ENCODE results near the gene LYG2. TPM values are rescaled to one million over a fixed set of nuclear protein-coding genes. Genes with fewer than 3 reads are reported as not detected.

The LYG2 gene
- polyA plus RNA-seq, 1 donor (not counting 4 experiments of a cell fraction or from before 2014, with no cell fraction given) = 0.14 TPM

- no peak overlapping the region for H3K9ac ChIP-seq (ENCODE audit: control insufficient read depth, extremely low read depth, insufficient read depth, low read length)
- H3K4me1 ChIP-seq (ENCODE audit: control insufficient read depth, extremely low read depth, insufficient read depth, low read length) = no peaks in the 10 kb centered on the region
- no peaks in the 10 kb centered on the region for H3K27me3 ChIP-seq (ENCODE audit: control insufficient read depth, extremely low read depth, insufficient read depth, low read length)
- FAIRE-seq (no peak), DNase-seq (ENCODE audit: low read depth, low spot score) (no peak)
- no peaks in the 10 kb centered on the region for H3K79me2 ChIP-seq (ENCODE audit: control insufficient read depth, insufficient read depth, low read length)
- TF ChIP-seq EZH2 (IDR thresholded peaks at IDR 0.05; ENCODE audit: low read length) (no peak), CTCF (optimal IDR thresholded peaks at IDR 0.05 in 1 of 3, IDR thresholded peaks at IDR 0.05 in 1 of 3, conservative IDR thresholded peaks at IDR 0.05 in 1 of 3; ENCODE audit: extremely low read depth in 1 of 3, insufficient read depth in 2 of 3, low read length in 3 of 3) (no peak)
- H3K4me3 ChIP-seq (ENCODE audit: control insufficient read depth in 2 of 3, extremely low read depth in 1 of 3, insufficient read depth in 2 of 3, low read depth in 1 of 3, low read length in 3 of 3) = no peak overlapping the region
- no peak overlapping the region for H2AFZ ChIP-seq (ENCODE audit: control insufficient read depth, low read length)
- H3K36me3 ChIP-seq (ENCODE audit: control insufficient read depth in 2 of 2, extremely low read depth in 1 of 2, insufficient read depth in 2 of 2, low read length in 2 of 2) = no peaks in the 10 kb centered on the region
- no peaks in the 10 kb centered on the region for H3K9me1 ChIP-seq (ENCODE audit: control insufficient read depth, extremely low read depth, insufficient read depth, low read length)
- H4K20me1 ChIP-seq (ENCODE audit: control insufficient read depth, extremely low read depth, insufficient read depth, low read length) = no peaks in the 10 kb centered on the region
- no peaks in the 10 kb centered on the region for H3K9me3 ChIP-seq (ENCODE audit: control insufficient read depth, low read depth, low read length)
- no peak overlapping the region for H3K27ac ChIP-seq (ENCODE audit: control insufficient read depth, insufficient read depth, low read length)
- dilution Hi-C loops (cut with MboI; ENCODE audit: extremely low pct_ligation_motif_present, low sequenced_read_pairs) = no loop called here
- no peak overlapping the region for H3K4me2 ChIP-seq (ENCODE audit: control insufficient read depth, extremely low read depth, insufficient read depth, low read depth, low read length)
Measured at GRCh38 chr2:99249951-99250350, 5.5 kb downstream of the LYG2 start.

- Histone ChIP-seq H3K9me1 (ENCODE audit: control insufficient read depth, extremely low read depth, insufficient read depth, low read length) (no peaks in the 10 kb centered on the region), H3K4me2 (ENCODE audit: control insufficient read depth, extremely low read depth, insufficient read depth, low read depth, low read length) (no peak overlapping the region), H3K9me3 (ENCODE audit: control insufficient read depth, low read depth, low read length) (no peaks in the 10 kb centered on the region), H3K27ac (ENCODE audit: control insufficient read depth, insufficient read depth, low read length) (no peak overlapping the region), H3K4me3 (ENCODE audit: control insufficient read depth in 2 of 3, extremely low read depth in 1 of 3, insufficient read depth in 2 of 3, low read depth in 1 of 3, low read length in 3 of 3) (no peak overlapping the region), H2AFZ (ENCODE audit: control insufficient read depth, low read length) (no peak overlapping the region), H3K27me3 (ENCODE audit: control insufficient read depth, extremely low read depth, insufficient read depth, low read length) (no peaks in the 10 kb centered on the region), H3K79me2 (ENCODE audit: control insufficient read depth, insufficient read depth, low read length) (no peaks in the 10 kb centered on the region), H4K20me1 (ENCODE audit: control insufficient read depth, extremely low read depth, insufficient read depth, low read length) (no peaks in the 10 kb centered on the region), H3K4me1 (ENCODE audit: control insufficient read depth, extremely low read depth, insufficient read depth, low read length) (no peaks in the 10 kb centered on the region), H3K9ac (ENCODE audit: control insufficient read depth, extremely low read depth, insufficient read depth, low read length) (no peak overlapping the region), H3K36me3 (ENCODE audit: control insufficient read depth in 2 of 2, extremely low read depth in 1 of 2, insufficient read depth in 2 of 2, low read length in 2 of 2) (no peaks in the 10 kb centered on the region)
- DNase-seq (ENCODE audit: low read depth, low spot score) (no peak), FAIRE-seq (no peak)
- TF ChIP-seq CTCF (optimal IDR thresholded peaks at IDR 0.05 in 1 of 3, IDR thresholded peaks at IDR 0.05 in 1 of 3, conservative IDR thresholded peaks at IDR 0.05 in 1 of 3; ENCODE audit: extremely low read depth in 1 of 3, insufficient read depth in 2 of 3, low read length in 3 of 3) = no peak
- TF ChIP-seq EZH2 (IDR thresholded peaks at IDR 0.05; ENCODE audit: low read length) = no peak
- dilution Hi-C loops (cut with MboI; ENCODE audit: extremely low pct_ligation_motif_present, low sequenced_read_pairs) = no loop called here
Measured at GRCh38 chr2:99242151-99242550, 13.3 kb downstream of the LYG2 start.

Data from keratinocyte (primary cell).